Natural killer cell (primary cell): ENCODE measurements around the gene ZNF593OS. TPM values are rescaled to one million over a fixed set of nuclear protein-coding genes. Genes with fewer than 3 reads are reported as not detected.

Source experiments
- ATAC-seq, 3 donors: fragments of 150-1000 bp in 2 of 3; fragments of 200-7000 bp in 1 of 3; cut with Tn5 transposase; 1 replicate in 1 of 3; 2 replicates in 2 of 3; pipeline ENCODE4 v1.10.0; 2021; ENCODE audit warnings: mild to moderate bottlenecking in 2 of 3, moderate library complexity in 2 of 3
- DNase-seq, 2 donors: peaks; one replicate each; pipeline versions ENCODE4 v3.0.0 to v3.0.0-alpha.2; 2013 to 2021; ENCODE audit warnings: mixed read lengths in 1 of 2
- H3K27ac ChIP-seq: one replicate; pipeline ENCODE4 v1.5.1; 2013; ENCODE audit warnings: mild to moderate bottlenecking, low read length
- H3K27me3 ChIP-seq: one replicate; pipeline ENCODE4 v1.6.1; 2013; ENCODE audit warnings: low read length; ENCODE audit not compliant: control insufficient read depth, insufficient read depth
- H3K36me3 ChIP-seq: one replicate; pipeline ENCODE4 v1.6.1; 2013; ENCODE audit warnings: low read length; ENCODE audit not compliant: control insufficient read depth, insufficient read depth
- H3K4me1 ChIP-seq: one replicate; pipeline ENCODE4 v1.6.1; 2013; ENCODE audit warnings: low read length; ENCODE audit not compliant: control insufficient read depth, insufficient read depth
- H3K4me3 ChIP-seq: one replicate; pipeline ENCODE4 v1.5.1; 2013; ENCODE audit warnings: low read length
- H3K9me3 ChIP-seq: one replicate; pipeline ENCODE4 v1.6.1; 2013; ENCODE audit warnings: low read length; ENCODE audit not compliant: control insufficient read depth, insufficient read depth
- H3K27ac Mint-ChIP-seq, 2 donors: one replicate each; pipeline ENCODE4 v1.8.0; 2022; ENCODE audit warnings: mild to moderate bottlenecking in 2 of 2, mixed read lengths in 2 of 2, moderate library complexity in 1 of 2
- H3K27me3 Mint-ChIP-seq, 2 donors: one replicate each; pipeline ENCODE4 v1.8.0; 2022; ENCODE audit warnings: low read depth in 2 of 2, mixed read lengths in 2 of 2
- H3K36me3 Mint-ChIP-seq: one replicate; pipeline ENCODE4 v1.8.0; 2022; ENCODE audit warnings: mixed read lengths
- H3K4me1 Mint-ChIP-seq, 2 donors: one replicate each; pipeline ENCODE4 v1.8.0; 2022; ENCODE audit warnings: mixed read lengths in 2 of 2
- H3K4me3 Mint-ChIP-seq: one replicate; pipeline ENCODE4 v1.8.0; 2022; ENCODE audit warnings: mild to moderate bottlenecking, moderate library complexity, mixed read lengths
- H3K9me3 Mint-ChIP-seq, 2 donors: one replicate each; pipeline ENCODE4 v1.8.0; 2022; ENCODE audit warnings: mixed read lengths in 2 of 2
- CTCF ChIP-seq: fragments of 200-600 bp; IDR thresholded peaks from one replicate; pipeline ENCODE4 v1.8.0; 2022; ENCODE audit warnings: antibody characterized with exemption
- WGBS: methylation state at CpG from one replicate; pipeline ENCODE4 v1.1.7; 2013; ENCODE audit warnings: missing lambda C conversion rate; ENCODE audit not compliant: insufficient coverage; 5-methylcytosine and 5-hydroxymethylcytosine counted together
- intact Hi-C: fragments of 100-400 bp; cut with micrococcal nuclease; formaldehyde crosslinking; loops from one replicate; pipeline ENCODE4 v1.14.2; 2022
- total RNA-seq, 4 donors: library from RNA; stranded (reverse); fragments of 120-200 nt in 1 of 4; gene quantifications; one replicate each; pipeline versions ENCODE4 v1.2.3 to v1.2.4, GENCODE V29; 2013 to 2022

The ZNF593OS gene
- total RNA-seq, 3 donors from 2014 or later (not counting 1 experiment from before 2014, with no cell fraction given): not detected

- WGBS: 78% methylated on average over 9 of the region's 9 CpGs
- TF ChIP-seq CTCF: no peak
- H3K4me3 Mint-ChIP-seq: no peak overlapping the region
- no peaks in the 10 kb centered on the region for H3K9me3 Mint-ChIP-seq
- no peak overlapping the region for H3K27ac ChIP-seq
- H3K9me3 ChIP-seq: no peaks in the 10 kb centered on the region
- no peaks in the 10 kb centered on the region for H3K36me3 Mint-ChIP-seq
- no peak overlapping the region for H3K4me3 ChIP-seq
- intact Hi-C loops: no loop called here
- H3K27me3 Mint-ChIP-seq: peaks cover 35 to 41% of the 10 kb centered on the region in 2 donors
- no peak for DNase-seq
- peaks cover 0 to 5% of the 10 kb centered on the region in 2 donors for H3K4me1 Mint-ChIP-seq
- no peak overlapping the region for H3K27ac Mint-ChIP-seq
- H3K36me3 ChIP-seq: no peaks in the 10 kb centered on the region
- no peak for ATAC-seq
- peaks cover 4% of the 10 kb centered on the region for H3K4me1 ChIP-seq
- H3K27me3 ChIP-seq: peaks cover 12% of the 10 kb centered on the region
These were observed 16.9 kb downstream of the ZNF593OS start for GRCh38 chr1:26154750-26155149.

GRCh38 chr1:26153966-26154532 is 17.6 kb downstream of the ZNF593OS start:
- H3K4me3 Mint-ChIP-seq: no peak overlapping the region
- H3K27ac ChIP-seq: no peak overlapping the region
- TF ChIP-seq CTCF: no peak
- H3K27ac Mint-ChIP-seq: no peak overlapping the region
- no peaks in the 10 kb centered on the region for H3K36me3 ChIP-seq
- no peaks in the 10 kb centered on the region for H3K36me3 Mint-ChIP-seq
- H3K27me3 ChIP-seq: peaks cover 12% of the 10 kb centered on the region
- no peaks in the 10 kb centered on the region for H3K9me3 Mint-ChIP-seq
- WGBS: 83% methylated on average over 5 of the region's 5 CpGs
- H3K4me3 ChIP-seq: no peak overlapping the region
- peaks cover 4% of the 10 kb centered on the region for H3K4me1 ChIP-seq
- H3K4me1 Mint-ChIP-seq: peaks cover 0 to 5% of the 10 kb centered on the region in 2 donors
- H3K27me3 Mint-ChIP-seq: peaks cover 34 to 38% of the 10 kb centered on the region in 2 donors
- H3K9me3 ChIP-seq: no peaks in the 10 kb centered on the region
- no peak for ATAC-seq
- intact Hi-C loops: no loop called here
- DNase-seq: no peak

- DNase-seq (no peak), ATAC-seq (no peak)
- no peak overlapping the region for H3K27ac Mint-ChIP-seq
- no peak for TF ChIP-seq CTCF
- no peaks in the 10 kb centered on the region for H3K36me3 ChIP-seq
- H3K27me3 ChIP-seq: no peaks in the 10 kb centered on the region
- H3K36me3 Mint-ChIP-seq: no peaks in the 10 kb centered on the region
- no peaks in the 10 kb centered on the region for H3K9me3 Mint-ChIP-seq
- no peaks in the 10 kb centered on the region for H3K9me3 ChIP-seq
- H3K4me3 ChIP-seq: no peak overlapping the region
- peaks cover 4% of the 10 kb centered on the region for H3K4me1 ChIP-seq
- H3K27me3 Mint-ChIP-seq: peaks cover 18 to 20% of the 10 kb centered on the region in 2 donors
- H3K4me3 Mint-ChIP-seq: no peak overlapping the region
- H3K4me1 Mint-ChIP-seq: peaks cover 0 to 5% of the 10 kb centered on the region in 2 donors
- intact Hi-C loops: loop anchor here (5.0 kb wide), 1 partner anchor 112 kb away; no protein-coding TSS in a partner anchor
- H3K27ac ChIP-seq: no peak overlapping the region
These were observed 22.7 kb downstream of the ZNF593OS start for GRCh38 chr1:26148887-26149286.

GRCh38 chr1:26145960-26146294 is 25.7 kb downstream of the ZNF593OS start:
- no peaks in the 10 kb centered on the region for H3K36me3 ChIP-seq
- Mint-ChIP-seq H3K36me3 (no peaks in the 10 kb centered on the region), H3K9me3 (no peaks in the 10 kb centered on the region), H3K27ac (no peak overlapping the region), H3K27me3 (peaks cover 22 to 30% of the 10 kb centered on the region in 2 donors), H3K4me1 (peaks cover 0 to 5% of the 10 kb centered on the region in 2 donors), H3K4me3 (no peak overlapping the region)
- intact Hi-C loops: loop anchor here (1.0 to 5.0 kb wide), 2 partner anchors 41 to 109 kb away; no protein-coding TSS in a partner anchor
- ATAC-seq (no peak), DNase-seq (no peak)
- H3K27me3 ChIP-seq: no peaks in the 10 kb centered on the region
- no peaks in the 10 kb centered on the region for H3K9me3 ChIP-seq
- H3K4me1 ChIP-seq: peaks cover 4% of the 10 kb centered on the region
- no peak for TF ChIP-seq CTCF
- no peak overlapping the region for H3K27ac ChIP-seq
- 70% methylated on average over 6 of the region's 6 CpGs for WGBS
- H3K4me3 ChIP-seq: no peak overlapping the region
